Fibroblast of the aortic adventitia (primary cell): ENCODE results near the gene TMEM131L. TPM values are rescaled to one million over a fixed set of nuclear protein-coding genes. Genes with fewer than 3 reads are reported as not detected.

ENCODE experiments used
- DNase-seq: peaks from one replicate; pipeline ENCODE4 v3.0.0-alpha.2; 2010; ENCODE audit warnings: low read depth
- H3K4me3 ChIP-seq: 2 replicates; pipeline ENCODE4 v1.5.1; 2011; ENCODE audit warnings: low read depth, mild to moderate bottlenecking, control low read depth, low read length, moderate library complexity
- total RNA-seq: library from RNA; depleted of rRNA; stranded (reverse); fragments of >200 nt; gene quantifications from 2 replicates; pipeline ENCODE4 v1.2.3, GENCODE V29; 2012; ENCODE audit warnings: low replicate concordance
- TF ChIP-seq, protein P1 (sequence below): IDR thresholded peaks from 2 replicates; pipeline ENCODE4 v1.5.1; 2011; ENCODE audit warnings: mild to moderate bottlenecking, low read length, control low read depth, inconsistent platforms; ENCODE audit not compliant: insufficient read depth

The TMEM131L gene
- total RNA-seq, 1 donor = 10.8 TPM

DNA sequence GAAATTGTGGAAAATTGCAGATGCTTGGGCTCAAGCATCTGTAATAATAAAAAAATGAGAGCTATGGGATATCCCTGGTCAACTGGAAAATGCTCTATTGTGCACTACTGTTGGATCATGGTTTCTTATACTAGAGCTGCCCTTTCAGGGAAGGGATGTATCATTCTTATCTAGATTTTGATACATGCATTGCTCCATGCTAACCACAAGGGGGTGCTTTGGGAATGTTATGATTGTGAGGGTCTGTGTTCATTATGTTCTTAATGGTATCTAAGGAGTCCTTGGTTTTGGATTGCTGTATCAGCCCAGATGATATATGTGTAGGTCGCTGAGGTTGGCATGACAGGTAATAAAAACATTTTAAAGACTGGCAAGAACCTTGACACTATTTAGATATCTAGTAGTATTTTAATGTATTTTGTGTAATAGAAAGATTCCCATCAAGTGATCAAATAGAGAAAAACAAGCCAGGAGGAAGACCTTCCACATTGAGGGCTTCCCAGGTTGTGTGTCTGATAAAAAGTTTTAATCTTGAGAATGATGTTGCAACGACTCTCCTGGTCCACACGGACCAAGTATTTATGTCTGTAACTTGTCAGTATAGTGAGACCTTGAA lies 168.7 kb downstream of the TMEM131L start:
- DNase-seq = peak; percentile 60
- no peak overlapping the region for H3K4me3 ChIP-seq
- TF ChIP-seq, protein P1, sequence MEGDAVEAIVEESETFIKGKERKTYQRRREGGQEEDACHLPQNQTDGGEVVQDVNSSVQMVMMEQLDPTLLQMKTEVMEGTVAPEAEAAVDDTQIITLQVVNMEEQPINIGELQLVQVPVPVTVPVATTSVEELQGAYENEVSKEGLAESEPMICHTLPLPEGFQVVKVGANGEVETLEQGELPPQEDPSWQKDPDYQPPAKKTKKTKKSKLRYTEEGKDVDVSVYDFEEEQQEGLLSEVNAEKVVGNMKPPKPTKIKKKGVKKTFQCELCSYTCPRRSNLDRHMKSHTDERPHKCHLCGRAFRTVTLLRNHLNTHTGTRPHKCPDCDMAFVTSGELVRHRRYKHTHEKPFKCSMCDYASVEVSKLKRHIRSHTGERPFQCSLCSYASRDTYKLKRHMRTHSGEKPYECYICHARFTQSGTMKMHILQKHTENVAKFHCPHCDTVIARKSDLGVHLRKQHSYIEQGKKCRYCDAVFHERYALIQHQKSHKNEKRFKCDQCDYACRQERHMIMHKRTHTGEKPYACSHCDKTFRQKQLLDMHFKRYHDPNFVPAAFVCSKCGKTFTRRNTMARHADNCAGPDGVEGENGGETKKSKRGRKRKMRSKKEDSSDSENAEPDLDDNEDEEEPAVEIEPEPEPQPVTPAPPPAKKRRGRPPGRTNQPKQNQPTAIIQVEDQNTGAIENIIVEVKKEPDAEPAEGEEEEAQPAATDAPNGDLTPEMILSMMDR = peak; percentile 81

DNA sequence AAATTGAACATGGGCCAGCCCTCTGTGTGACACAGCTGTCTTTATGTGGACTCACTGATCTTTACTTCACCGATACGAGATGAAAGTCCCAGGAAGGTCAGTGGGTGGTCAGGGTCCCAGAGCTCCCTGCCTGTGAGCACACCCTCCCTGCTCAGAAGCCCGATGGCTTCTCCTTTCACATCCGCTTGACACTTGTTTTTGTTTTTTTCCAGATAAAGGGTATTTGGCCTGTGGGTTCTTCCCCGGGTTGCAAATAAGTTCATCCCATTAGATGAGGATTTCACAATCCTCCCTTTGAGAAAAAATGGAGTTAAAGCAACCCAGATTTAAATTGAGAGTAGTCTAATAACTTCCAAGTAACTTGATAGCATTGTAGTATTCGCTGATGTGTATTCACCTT lies 169.7 kb downstream of the TMEM131L start:
- no peak overlapping the region for H3K4me3 ChIP-seq
- TF ChIP-seq, protein P1 = no peak
- no peak for DNase-seq

DNA sequence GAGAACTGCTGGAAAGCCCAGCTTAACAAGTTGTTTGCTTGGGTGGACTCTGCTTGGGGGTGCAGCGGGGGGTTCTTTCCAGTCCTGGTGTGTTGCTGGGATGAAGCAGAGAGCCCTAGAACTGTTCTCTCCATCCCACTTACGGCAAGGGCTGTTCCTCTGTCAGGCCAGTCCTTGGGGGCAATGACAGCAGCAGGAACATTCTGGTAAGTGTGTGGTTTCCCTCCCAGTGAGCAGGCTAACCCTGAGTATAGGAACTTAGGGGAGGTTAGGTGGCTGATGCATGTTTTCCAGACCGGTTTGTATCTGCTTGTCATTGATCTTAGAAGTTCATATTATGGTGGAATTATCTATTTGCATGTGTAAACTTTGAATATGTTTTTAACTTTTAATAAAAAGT lies 171.0 kb downstream of the TMEM131L start:
- H3K4me3 ChIP-seq = no peak overlapping the region
- TF ChIP-seq, protein P1 = no peak
- DNase-seq = no peak

DNA sequence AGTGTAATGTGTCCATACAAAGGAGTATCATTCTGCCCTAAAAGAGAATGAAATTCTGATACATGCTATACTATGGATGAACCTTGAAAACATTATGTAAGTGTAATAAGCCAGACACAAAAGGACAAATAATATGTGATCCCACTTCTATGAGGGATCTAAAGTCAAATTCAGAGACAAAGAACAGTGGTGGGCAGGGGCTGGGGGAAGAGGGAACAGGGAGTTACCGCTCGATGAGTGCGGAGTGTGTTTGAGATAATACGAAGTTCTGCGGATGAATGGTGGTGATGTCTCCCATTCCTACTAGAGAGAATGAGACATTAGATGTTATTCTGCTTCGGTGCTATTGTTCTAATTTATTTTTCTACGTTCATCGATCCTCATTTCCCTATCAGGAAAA lies 171.9 kb downstream of the TMEM131L start:
- TF ChIP-seq, protein P1 = no peak
- DNase-seq = no peak
- no peak overlapping the region for H3K4me3 ChIP-seq

DNA sequence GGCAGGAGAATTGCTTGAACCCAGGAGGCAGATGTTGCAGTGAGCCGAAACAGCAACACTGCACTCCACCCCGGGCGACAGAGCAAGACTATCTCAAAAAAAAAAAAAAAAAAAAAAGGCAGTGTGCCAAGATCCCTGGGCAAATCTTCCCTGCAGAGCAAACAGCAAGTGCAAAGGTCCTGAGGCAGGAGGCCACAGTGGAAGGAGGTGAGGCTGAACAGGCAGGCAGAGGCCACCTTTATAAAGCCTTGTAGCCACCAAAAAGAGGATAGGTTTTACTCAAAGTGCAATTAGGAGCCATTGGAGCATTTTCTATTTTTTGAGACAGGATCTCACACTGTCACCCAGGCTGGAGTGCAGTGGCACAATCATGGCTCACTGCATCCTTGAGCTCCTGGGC lies 172.8 kb downstream of the TMEM131L start:
- no peak overlapping the region for H3K4me3 ChIP-seq
- TF ChIP-seq, protein P1 = no peak
- DNase-seq = no peak

DNA sequence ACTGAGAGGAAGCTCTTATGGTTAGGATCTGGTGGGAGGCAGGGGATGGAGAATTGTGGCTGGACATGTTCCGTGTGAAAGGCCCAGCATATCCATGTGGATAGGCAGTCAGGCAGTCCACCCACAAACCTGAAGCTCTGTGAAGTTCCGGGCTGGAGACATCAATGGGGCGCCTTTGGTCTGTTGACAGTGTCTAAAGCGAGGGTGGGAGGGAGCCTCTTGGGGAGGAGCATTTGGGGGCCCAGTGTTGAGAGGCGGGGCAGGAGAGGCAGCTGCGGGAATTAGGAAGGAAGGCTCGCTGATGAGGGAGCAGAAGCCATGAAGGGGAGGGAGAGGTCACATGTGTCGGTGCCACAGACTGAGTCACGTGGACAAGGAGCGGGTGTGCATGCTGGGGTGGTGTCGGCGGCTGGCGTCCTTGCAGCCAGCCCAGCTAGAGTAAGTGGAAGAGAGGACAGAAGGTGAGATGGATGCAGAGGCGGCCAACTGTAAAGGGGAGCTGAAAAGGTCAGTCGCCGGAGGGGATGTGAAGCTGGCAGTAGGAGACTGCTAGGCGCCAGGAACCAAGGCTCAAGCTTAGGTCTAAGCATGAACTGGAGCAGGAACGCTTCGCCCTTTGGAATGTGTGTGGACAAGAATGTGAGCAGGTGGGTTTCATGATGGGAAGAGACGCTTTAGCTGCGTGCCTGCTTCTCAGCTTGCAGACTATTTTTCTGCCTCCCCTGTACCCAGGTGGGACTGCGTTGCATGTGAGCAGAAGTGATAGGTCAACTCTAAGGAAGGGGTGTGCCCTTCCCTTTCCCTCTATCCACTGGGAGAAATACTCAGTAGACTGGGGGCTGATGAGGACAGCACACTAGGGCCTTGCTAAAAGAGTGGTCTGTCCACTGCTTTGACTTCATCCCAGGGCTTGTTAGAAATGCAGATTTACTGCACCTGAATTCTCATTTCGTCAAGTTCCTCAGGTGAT lies 174.0 kb downstream of the TMEM131L start:
- DNase-seq = no peak
- TF ChIP-seq, protein P1 = no peak
- H3K4me3 ChIP-seq = no peak overlapping the region
